GM18526 (cell line): ENCODE measurements around the gene CGB8.
"Not testable (repeated sequence)": the region's sequence is repeated elsewhere in the genome, so short reads cannot be mapped to it uniquely, and the experiment has no call there.

Experiments used
- POLR2A ChIP-seq: IDR thresholded peaks from 3 replicates; pipeline ENCODE4 v1.6.1; 2011; ENCODE audit not compliant: insufficient read length; ENCODE audit errors: extremely low read depth

Gene CGB8

GRCh38 chr19:49071860-49072547 lies 23.1 kb upstream of the CGB8 start:
- no peak for TF ChIP-seq POLR2A

DNA sequence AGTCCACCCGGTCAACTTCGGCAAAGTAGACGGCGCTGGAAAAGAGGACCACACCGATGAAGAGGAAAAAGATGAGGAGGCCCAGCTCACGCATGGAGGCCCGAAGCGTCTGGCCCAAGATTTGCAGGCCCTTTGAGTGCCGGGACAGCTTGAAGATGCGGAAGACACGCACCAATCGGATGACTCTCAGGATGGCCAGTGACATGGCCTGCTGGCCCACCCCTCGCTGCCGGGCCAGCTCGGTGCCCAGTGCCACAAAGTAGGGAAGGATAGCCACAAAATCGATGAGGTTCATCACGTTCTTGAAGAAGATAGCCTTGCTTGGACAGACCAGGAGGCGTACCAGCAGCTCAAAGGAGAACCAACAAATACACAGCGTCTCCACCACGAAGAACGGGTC lies 21.5 kb upstream of the CGB8 start:
- TF ChIP-seq POLR2A, result no peak

DNA sequence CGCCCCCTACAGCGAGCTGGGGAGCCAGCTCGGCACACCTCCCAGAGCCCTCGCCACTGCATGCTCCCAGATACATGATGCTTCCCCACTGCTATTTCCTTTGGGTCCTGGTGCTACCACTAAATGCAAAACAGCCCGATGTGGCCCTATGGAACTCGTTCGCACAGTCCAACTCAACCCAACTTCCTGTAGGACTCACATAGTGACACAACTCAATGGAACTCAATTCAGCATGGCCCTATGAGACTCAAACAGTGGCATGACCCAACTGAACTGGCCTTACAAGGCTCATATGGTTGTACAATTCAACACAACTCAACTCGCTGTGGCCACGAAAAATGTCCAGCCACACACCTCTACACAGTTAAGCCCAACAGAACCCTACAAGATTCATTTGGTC lies 20.1 kb upstream of the CGB8 start:
- TF ChIP-seq POLR2A, result no peak

DNA sequence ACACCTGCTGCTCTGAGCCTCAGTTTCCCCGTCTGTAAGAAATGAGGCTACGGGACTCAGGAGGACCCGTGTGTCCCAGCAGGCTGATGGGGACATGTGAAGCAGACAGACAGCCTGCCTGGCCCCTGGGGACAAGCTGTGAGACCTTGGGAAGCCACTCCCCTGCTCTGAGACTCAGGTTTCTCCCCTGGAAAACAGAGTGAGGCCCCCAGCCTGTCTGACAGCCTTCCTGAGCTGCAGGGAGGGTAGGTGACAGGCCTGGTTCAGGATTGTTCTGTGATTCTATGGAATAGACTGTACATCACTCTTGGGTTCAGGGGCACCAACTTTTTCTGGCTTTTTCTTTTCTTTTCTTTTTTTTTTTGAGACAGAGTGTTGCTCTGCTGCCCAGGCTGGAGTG lies 18.6 kb upstream of the CGB8 start:
- TF ChIP-seq POLR2A, result no peak

GRCh38 chr19:49065905-49066512 lies 17.1 kb upstream of the CGB8 start:
- no peak for TF ChIP-seq POLR2A

DNA sequence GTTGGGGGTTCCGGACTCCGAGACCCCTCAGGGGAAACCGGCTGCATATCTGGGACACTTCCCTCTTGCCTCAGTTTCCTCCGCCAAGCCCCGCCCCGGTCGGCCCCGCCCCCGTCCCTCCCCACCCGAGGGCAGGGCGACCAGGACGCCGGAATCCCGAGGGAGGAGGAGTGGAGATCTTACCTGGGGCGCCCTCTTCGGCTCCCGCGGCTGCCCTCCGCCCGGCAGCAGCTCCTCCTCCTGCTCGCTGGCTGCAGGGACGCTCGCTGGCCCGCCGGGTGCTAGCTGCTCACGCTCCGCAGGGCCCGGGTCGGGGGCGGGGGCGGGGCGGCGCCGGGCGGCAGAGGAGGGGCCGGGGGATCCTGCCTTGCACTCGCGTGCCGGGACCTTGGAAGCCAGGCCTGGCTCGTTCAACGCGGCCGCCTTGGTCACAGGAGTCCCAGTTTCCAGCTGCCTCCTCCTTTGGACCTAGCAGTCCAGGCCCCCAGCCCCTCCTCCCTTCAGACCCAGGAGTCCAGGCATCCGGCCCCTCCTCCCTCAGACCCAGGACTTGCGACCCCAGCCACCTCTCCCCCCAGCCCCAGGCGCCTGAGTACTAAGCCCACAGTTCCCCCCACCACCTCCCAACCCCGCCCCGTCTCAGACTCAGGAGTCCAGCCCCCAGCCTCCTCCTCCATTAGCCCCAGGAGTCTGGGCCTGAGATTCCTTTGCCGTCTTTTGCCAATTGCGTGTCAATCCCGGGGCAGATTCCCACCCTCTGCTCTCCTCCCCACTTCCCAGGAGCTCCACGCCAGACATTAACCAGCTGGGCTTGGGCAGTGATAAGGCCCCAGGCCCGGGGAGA lies 16.1 kb upstream of the CGB8 start, which contains the start of gene NTF4:
Gene NTF4, minus strand, starts transcription at position 51 of the 844 bp plus-strand sequence. CDS start 2,821 bp downstream, outside the sequence.
- no peak for TF ChIP-seq POLR2A

GRCh38 chr19:49064029-49064629 lies 15.2 kb upstream of the CGB8 start:
- no peak for TF ChIP-seq POLR2A

- no peak for TF ChIP-seq POLR2A
Measured at GRCh38 chr19:49061445-49061844, 12.5 kb upstream of the CGB8 start.

GRCh38 chr19:49061000-49061399 lies 12.1 kb upstream of the CGB8 start:
- TF ChIP-seq POLR2A, result no peak

- TF ChIP-seq POLR2A, result no peak
Measured at GRCh38 chr19:49059053-49059452, 10.1 kb upstream of the CGB8 start.

DNA sequence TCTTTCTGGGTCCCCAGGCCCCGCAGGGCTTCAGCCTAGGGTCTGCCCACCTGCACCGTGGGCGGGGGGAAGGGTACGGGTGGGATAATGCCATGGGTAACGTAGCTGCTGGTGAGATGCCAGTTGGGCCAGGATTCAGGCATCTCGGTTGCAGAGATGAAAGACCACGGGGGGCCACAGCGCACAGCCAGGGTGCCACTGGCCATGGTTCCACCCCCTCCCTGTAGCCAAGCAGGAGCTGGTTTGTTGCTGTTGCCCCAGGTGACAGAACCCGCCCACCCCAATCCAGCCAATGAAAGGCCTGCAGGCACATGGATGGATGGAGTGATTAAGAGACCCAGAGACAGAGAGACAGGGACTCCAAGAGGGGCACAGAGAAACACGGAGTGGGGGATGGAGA lies 9.7 kb upstream of the CGB8 start:
- TF ChIP-seq POLR2A, result no peak

DNA sequence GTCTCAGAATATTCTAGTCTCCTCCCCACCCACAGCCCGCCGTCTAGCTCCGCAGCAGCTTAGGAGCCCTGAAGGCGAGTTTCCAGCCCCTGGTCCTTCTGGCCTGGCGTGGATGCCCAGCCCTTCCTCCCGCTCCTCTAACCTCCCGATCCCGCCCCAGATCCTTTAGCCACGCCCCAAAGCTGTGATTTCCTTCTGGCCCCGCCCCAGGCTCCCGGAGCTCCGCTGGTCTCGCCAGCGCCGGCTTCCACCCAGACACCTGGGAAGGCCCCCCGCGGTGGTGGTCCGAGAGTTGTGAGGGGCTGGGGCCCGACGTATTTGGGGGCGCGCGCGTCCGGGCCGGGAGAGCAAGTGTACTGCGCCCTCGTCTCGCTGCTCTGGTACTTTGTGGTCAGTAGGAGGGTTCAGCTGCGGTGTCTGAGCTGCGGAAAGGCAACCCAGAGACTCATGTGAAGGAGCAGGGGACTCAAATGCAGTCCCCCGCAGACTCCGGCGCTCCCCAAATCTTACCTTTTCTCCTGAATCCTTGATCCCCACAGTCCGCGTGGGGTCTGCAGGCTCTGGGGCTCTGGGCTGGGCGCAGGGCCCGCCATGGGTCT lies 8.8 kb upstream of the CGB8 start, which contains the start of gene CGB7:
Gene CGB7, minus strand, starts transcription at position 114 of the 599 bp plus-strand sequence. CDS start 2,374 bp downstream, outside the sequence.
- TF ChIP-seq POLR2A, result no peak

GRCh38 chr19:49056101-49056901 lies 7.4 kb upstream of the CGB8 start:
- no peak for TF ChIP-seq POLR2A

DNA sequence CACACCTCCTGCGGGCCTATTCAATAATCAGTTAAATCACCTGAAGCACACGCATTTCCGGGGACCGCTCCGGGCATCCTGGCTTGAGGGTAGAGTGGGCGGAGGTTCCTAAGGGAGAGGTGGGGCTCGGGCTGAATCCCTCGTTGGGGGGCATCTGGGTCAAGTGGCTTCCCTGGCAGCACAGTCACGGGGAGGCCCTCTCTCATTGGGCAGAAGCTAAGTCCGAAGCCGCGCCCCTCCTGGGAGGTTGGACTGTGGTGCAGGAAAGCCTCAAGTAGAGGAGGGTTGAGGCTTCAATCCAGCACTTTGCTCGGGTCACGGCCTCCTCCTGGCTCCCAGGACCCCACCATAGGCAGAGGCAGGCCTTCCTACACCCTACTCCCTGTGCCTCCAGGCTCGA lies 5.4 kb downstream of the CGB8 start, which contains the start of gene CGB5:
Gene CGB5, plus strand, starts transcription at position 301 of the 400 bp plus-strand sequence. CDS start 362 bp downstream, outside the sequence.
- TF ChIP-seq POLR2A, result not testable (repeated sequence)

DNA sequence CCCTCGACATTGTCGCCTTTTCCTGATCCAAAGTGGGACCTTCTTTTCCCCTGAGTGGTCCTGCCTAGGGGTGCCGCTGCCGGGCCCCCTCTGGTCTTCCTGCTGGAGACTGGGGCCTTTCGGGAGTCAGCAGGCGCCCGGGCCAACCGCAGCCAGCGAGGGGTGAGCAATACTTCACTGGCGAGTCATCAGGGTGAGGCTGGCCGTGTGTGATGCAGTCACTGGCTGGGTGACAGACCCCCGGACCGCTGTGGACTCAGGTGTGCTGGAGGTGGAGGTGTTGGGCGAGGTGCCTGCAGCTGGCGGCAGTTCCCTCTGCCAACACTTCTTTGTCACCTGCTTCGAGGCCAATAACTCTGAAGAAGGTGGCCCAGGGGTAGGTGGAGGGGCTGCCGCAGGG lies 6.7 kb downstream of the CGB8 start:
- no peak for TF ChIP-seq POLR2A

DNA sequence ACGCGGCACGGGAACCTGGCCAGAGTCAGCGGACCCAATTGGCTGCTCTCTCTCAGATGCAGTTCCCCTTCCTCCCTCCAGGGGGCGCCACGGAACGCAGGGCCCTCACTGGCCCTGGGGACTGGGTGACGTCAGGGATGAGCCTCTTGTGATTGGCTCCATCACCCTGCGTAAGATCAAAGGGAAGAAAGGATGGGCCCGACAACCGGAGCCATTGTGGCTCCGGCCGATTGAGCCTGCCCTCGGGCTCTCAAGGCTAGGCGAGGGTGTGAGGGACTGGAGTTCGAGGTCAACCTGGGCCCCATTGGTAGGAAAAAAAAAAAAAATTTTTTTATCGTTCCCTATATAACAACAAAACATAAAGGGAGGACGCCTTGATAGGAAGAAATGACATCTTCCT lies 12.1 kb downstream of the CGB8 start, which contains the start of gene CGB1:
Gene CGB1, minus strand, starts transcription at position 81 of the 400 bp plus-strand sequence. CDS start 184 bp downstream, outside the sequence.
- TF ChIP-seq POLR2A, result not testable (repeated sequence)
